PC-9 (cell line): ENCODE data around the gene IGSF21.

Experiments
- CTCF ChIP-seq: fragments of 200-600 bp; sonication (generic); conservative IDR thresholded peaks from 2 replicates; pipeline ENCODE4 v1.6.1; 2017; ENCODE audit warnings: mixed run types, antibody characterized with exemption, mild to moderate bottlenecking, moderate library complexity
- EZH2 ChIP-seq: fragments of 200-600 bp; sonication (generic); IDR thresholded peaks from 2 replicates; pipeline ENCODE4 v1.8.0; 2017; ENCODE audit warnings: antibody characterized with exemption, low read depth

GRCh38 chr1:18354612-18355011 is 247.0 kb downstream of the IGSF21 start:
- TF ChIP-seq CTCF, result no peak
- no peak for TF ChIP-seq EZH2
